SU-DHL-6 (cell line): ENCODE results near the gene SLC47A1.

Source experiments
- CTCF ChIP-seq: fragments of 200-600 bp; sonication (generic); IDR thresholded peaks from one replicate; pipeline ENCODE4 v1.5.1; 2017; ENCODE audit warnings: antibody characterized with exemption, mild to moderate bottlenecking, low read length, moderate library complexity; ENCODE audit not compliant: insufficient read depth, poor library complexity, severe bottlenecking
- EZH2phosphoT487 ChIP-seq: fragments of 200-600 bp; sonication (generic), shearing (Covaris generic); conservative IDR thresholded peaks from 2 replicates; pipeline ENCODE4 v1.6.1; 2018; ENCODE audit warnings: mild to moderate bottlenecking, antibody characterized with exemption, low read length, moderate library complexity, mixed read lengths

- TF ChIP-seq CTCF (no peak), EZH2phosphoT487 (no peak)
Measured at GRCh38 chr17:19539040-19539399, 5.4 kb downstream of the SLC47A1 start.
